Uterus (tissue), 2 donors: ENCODE measurements around the gene SMIM3.

ENCODE experiments used
- CTCF ChIP-seq, 4 experiments: fragments of 200-600 bp in 2 of 4; fragments of 450-650 bp in 2 of 4; sonication (generic) in 2 of 4; IDR thresholded peaks; one replicate each; pipeline ENCODE4 v1.5.1; 2016 to 2019; ENCODE audit warnings: antibody characterized with exemption in 4 of 4, mild to moderate bottlenecking in 2 of 4, moderate library complexity in 1 of 4
- POLR2A ChIP-seq, 2 donors: fragments of 450-650 bp; IDR thresholded peaks; one replicate each; pipeline ENCODE4 v1.6.1; 2016; ENCODE audit warnings: antibody characterized with exemption in 2 of 2, mild to moderate bottlenecking in 1 of 2, moderate library complexity in 1 of 2

GRCh38 chr5:150757087-150757649 is 21.4 kb upstream of the SMIM3 start:
- TF ChIP-seq CTCF (IDR thresholded peaks at IDR 0.05) (no peak), POLR2A (IDR thresholded peaks at IDR 0.05) (no peak)
